Measurements from ENCODE around the gene SVBP.

SVBP gene

DNA sequence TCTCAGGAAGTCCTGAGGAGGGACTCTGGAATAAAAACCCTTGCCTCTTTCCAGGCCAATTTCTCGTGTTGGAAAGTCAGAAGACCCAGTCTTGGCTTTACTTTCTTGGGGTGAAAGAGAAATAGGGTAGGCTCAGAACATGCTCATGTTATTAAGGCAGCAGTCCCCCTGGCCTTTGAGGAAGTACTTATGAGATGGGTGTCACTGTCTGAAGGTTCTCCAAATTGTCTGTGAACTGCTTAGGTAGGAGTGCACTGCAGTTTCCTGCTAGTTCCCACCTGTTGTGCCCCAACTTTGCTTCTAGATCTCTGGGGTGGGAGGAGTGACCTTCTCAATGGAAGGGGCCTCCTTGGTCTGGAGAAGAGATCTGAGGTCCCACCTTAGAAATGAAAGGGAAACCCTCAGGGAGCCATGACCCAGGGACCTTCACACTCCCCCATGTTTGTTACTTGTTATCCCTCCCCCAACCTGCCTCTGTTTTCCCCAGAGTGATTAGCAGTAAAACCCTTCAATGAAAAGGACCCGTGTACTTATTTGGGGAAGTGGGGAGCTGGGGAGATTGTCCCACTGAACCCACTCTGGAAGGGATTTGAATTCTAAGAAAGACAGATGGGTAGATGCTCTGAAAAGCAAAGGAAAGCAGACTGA lies 34.9 kb upstream of the SVBP start:
- no peak for DNase-seq (ENCODE audit: extremely low read depth, low read depth)

GRCh38 chr1:42851420-42851819 lies 34.2 kb upstream of the SVBP start:
- no peak for DNase-seq (ENCODE audit: extremely low read depth, low read depth)
- TF ChIP-seq CTCF (IDR thresholded peaks at IDR 0.05; ENCODE audit: low read depth, low read length): no peak

More for the DNA sequence above, 34.9 kb upstream of the SVBP start:
- TF ChIP-seq CTCF (IDR thresholded peaks at IDR 0.05; ENCODE audit: low read depth, low read length): no peak

- DNase-seq (ENCODE audit: extremely low read depth, low read depth): no peak
- TF ChIP-seq CTCF (IDR thresholded peaks at IDR 0.05; ENCODE audit: low read depth, low read length): no peak
These were observed 32.7 kb upstream of the SVBP start for GRCh38 chr1:42849944-42850343.

DNA sequence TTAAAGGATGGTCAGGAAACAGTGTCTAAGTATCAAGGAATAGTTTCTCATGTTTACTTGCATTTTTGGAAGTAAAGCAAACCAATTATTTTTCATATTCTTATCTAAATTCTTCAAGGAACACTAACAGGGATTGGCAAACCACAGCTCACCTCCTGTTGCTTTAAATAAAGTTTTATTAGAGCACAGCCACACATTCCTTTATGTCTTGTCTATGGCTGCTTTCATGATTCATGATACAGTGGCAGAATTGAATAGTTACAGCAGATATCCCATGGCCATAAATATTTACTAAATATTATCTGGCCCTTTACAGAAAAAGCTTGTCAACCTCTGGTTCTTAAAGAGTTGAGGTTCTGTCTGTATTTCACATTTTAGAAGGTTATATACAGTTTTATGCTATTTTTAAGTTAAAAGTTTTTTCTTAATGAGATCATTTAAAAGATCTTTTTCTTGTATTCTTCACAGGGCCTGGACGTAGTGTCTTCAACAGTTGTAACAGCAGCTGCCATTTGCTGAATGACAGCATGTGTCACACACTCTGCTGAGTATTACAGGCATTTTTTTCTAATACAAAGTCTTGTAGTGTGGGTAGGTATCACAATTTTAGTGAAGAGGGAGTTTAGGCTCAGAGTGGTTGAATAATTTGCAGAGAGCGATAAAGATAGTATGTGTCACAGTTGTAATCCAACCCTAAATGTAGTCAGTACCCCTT lies 31.8 kb upstream of the SVBP start:
- no peak for DNase-seq (ENCODE audit: extremely low read depth, low read depth)
- no peak for TF ChIP-seq CTCF (IDR thresholded peaks at IDR 0.05; ENCODE audit: low read depth, low read length)

- no peak for DNase-seq (ENCODE audit: extremely low read depth, low read depth)
- no peak for TF ChIP-seq CTCF (IDR thresholded peaks at IDR 0.05; ENCODE audit: low read depth, low read length)
These were observed 30.7 kb upstream of the SVBP start for GRCh38 chr1:42847721-42848460.

DNA sequence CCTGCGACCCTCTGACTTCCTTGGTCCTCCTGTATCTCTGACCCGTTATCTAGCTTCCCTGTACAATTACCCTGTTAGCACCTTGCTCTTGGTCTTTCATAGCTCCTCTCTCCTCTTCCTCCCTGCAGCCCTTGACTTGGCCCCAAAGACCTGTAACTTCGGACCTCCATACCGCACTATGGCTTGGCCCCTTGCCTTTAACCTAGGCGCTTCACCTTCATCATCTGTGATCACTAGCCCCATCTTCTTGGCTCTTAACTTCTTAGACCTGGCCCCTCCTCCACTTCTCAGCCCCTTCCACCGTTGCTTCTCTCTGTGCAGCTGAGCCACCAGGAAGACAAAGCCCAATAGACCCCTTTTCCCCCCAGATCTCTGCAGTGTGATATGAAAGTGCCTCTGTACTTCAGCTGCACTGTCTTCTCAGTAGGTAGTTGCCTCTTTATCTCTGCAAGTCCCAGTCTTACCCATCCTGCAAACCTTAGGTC lies 30.0 kb upstream of the SVBP start:
- no peak for TF ChIP-seq CTCF (IDR thresholded peaks at IDR 0.05; ENCODE audit: low read depth, low read length)
- DNase-seq (ENCODE audit: extremely low read depth, low read depth): no peak

All from AG09319 (cell line).